Testis (tissue), 2 donors: ENCODE results near the gene GZF1.

Source experiments
- CTCF ChIP-seq, 3 experiments: fragments of 450-650 bp in 2 of 3; fragments of 200-600 bp in 1 of 3; sonication (generic) in 1 of 3; IDR thresholded peaks; one replicate each; pipeline ENCODE4 v1.5.1; 2016 to 2019; ENCODE audit warnings: antibody characterized with exemption in 3 of 3, mild to moderate bottlenecking in 2 of 3, moderate library complexity in 1 of 3
- POLR2A ChIP-seq: fragments of 450-650 bp; IDR thresholded peaks from one replicate; pipeline ENCODE4 v1.6.1; 2017; ENCODE audit warnings: antibody characterized with exemption, mild to moderate bottlenecking, moderate library complexity

GRCh38 chr20:23386304-23387117 is 24.5 kb downstream of the GZF1 start:
- TF ChIP-seq CTCF (IDR thresholded peaks at IDR 0.05) (no peak), POLR2A (no peak)
